Measurements from ENCODE around the gene SCAMP1.
A peak's percentile ranks its signal among the peaks of the same experiment; 100 is the strongest.

The SCAMP1 gene

DNA sequence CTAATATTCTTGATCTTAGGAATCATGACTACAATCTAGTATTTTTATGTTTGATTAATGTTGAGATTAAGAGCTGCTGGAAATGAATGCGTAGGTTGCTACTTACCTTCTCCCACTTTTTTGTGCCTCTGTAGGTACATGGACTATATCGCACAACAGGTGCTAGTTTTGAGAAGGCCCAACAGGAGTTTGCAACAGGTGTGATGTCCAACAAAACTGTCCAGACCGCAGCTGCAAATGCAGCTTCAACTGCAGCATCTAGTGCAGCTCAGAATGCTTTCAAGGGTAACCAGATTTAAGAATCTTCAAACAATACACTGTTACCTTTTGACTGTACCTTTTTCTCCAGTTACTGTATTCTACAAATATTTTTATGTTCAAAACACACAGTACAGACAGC is 115.0 kb downstream of the SCAMP1 start:
- H3K36me3 ChIP-seq (ENCODE audit: control insufficient read depth in 2 of 2, insufficient read depth in 1 of 2, low read length in 2 of 2) = no peaks in the 10 kb centered on the region
- ChIA-PET POLR2A (no interaction called here), CTCF (interaction anchor here (0.9 kb wide), 1 partner anchor 57 kb away, joined by 4 read pairs; no protein-coding TSS in a partner anchor)
- no peaks in the 10 kb centered on the region for H3K9me3 ChIP-seq (ENCODE audit: control insufficient read depth, insufficient read depth, low read depth, low read length)
- H3K4me1 ChIP-seq (ENCODE audit: control insufficient read depth, insufficient read depth, low read length) = no peaks in the 10 kb centered on the region
- H3K27ac ChIP-seq (ENCODE audit: extremely low read depth, low read depth, low read length) = no peak overlapping the region
- TF ChIP-seq SCRT2 (tag by site-specific recombination; IDR thresholded peaks at IDR 0.05) (peak; percentile 94), ZNF664 (tag by site-specific recombination; IDR thresholded peaks at IDR 0.05) (no peak), ZNF184 (tag by site-specific recombination; IDR thresholded peaks at IDR 0.05) (no peak), SCRT1 (tag by site-specific recombination; IDR thresholded peaks at IDR 0.05; ENCODE audit: borderline replicate concordance) (peak; percentile 90)
- H3K4me3 ChIP-seq (ENCODE audit: low read depth, low read length) = no peak overlapping the region

DNA sequence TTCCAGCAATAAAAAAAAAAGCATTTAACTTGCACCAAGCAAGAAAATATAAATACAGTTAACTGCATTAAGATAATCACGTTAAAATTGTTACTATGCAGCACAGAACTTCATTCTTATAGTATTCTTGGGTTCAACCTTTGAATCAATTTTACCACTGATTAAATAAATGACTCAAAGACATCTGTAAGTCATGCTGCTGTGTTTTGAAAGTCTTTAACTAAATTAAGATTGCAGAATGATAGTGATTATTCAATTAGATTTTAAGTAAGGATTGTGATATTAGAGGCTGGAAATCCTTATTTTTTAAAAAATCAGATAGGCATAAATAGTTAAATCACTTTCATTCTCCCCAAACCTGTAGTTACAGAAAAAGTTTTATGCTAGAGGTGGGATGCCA is 116.4 kb downstream of the SCAMP1 start:
- H3K4me1 ChIP-seq (ENCODE audit: control insufficient read depth, insufficient read depth, low read length) = no peaks in the 10 kb centered on the region
- POLR2A ChIA-PET = no interaction called here
- H3K36me3 ChIP-seq (ENCODE audit: control insufficient read depth in 2 of 2, insufficient read depth in 1 of 2, low read length in 2 of 2) = no peaks in the 10 kb centered on the region
- CTCF ChIA-PET = interaction anchor here (0.6 kb wide), 1 partner anchor 150 kb away, joined by 3 read pairs; no protein-coding TSS in a partner anchor
- H3K4me3 ChIP-seq (ENCODE audit: low read depth, low read length) = no peak overlapping the region
- no peaks in the 10 kb centered on the region for H3K9me3 ChIP-seq (ENCODE audit: control insufficient read depth, insufficient read depth, low read depth, low read length)
- TF ChIP-seq WT1 (tag by site-specific recombination; IDR thresholded peaks at IDR 0.05) (no peak), ZNF626 (tag by site-specific recombination; IDR thresholded peaks at IDR 0.05) (no peak), ZNF146 (tag by site-specific recombination; IDR thresholded peaks at IDR 0.05) (no peak), KLF8 (tag by site-specific recombination; IDR thresholded peaks at IDR 0.05) (no peak)
- TF ChIP-seq, protein P1, sequence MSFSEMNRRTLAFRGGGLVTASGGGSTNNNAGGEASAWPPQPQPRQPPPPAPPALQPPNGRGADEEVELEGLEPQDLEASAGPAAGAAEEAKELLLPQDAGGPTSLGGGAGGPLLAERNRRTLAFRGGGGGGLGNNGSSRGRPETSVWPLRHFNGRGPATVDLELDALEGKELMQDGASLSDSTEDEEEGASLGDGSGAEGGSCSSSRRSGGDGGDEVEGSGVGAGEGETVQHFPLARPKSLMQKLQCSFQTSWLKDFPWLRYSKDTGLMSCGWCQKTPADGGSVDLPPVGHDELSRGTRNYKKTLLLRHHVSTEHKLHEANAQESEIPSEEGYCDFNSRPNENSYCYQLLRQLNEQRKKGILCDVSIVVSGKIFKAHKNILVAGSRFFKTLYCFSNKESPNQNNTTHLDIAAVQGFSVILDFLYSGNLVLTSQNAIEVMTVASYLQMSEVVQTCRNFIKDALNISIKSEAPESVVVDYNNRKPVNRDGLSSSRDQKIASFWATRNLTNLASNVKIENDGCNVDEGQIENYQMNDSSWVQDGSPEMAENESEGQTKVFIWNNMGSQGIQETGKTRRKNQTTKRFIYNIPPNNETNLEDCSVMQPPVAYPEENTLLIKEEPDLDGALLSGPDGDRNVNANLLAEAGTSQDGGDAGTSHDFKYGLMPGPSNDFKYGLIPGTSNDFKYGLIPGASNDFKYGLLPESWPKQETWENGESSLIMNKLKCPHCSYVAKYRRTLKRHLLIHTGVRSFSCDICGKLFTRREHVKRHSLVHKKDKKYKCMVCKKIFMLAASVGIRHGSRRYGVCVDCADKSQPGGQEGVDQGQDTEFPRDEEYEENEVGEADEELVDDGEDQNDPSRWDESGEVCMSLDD (tag by site-specific recombination; IDR thresholded peaks at IDR 0.05) = no peak
- H3K27ac ChIP-seq (ENCODE audit: extremely low read depth, low read depth, low read length) = no peak overlapping the region

DNA sequence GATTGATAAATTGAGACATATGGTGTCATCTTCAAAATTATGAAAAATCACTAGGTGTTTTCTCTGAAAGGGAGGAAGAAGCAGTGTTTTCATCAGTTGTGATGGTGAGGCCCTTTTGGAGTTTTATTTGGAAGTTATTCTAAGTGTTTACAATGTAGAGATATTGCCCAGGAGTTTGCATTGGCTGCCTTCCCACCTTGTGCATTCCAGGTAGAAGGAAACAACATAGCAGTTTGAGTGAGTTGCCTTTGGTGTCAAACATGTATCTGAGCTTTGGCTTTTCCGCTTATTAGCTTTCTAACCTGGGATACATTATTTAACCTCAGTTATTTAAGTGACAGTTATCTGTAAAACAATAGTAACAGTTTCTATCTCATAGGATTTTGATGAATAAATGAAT is 122.5 kb downstream of the SCAMP1 start:
- ChIA-PET CTCF (interaction anchor here (0.8 to 2.3 kb wide), 3 partner anchors 16 to 404 kb away, joined by 3 to 7 read pairs (median 3); no protein-coding TSS in a partner anchor), POLR2A (no interaction called here)
- H3K9me3 ChIP-seq (ENCODE audit: control insufficient read depth, insufficient read depth, low read depth, low read length) = no peaks in the 10 kb centered on the region
- no peak overlapping the region for H3K27ac ChIP-seq (ENCODE audit: extremely low read depth, low read depth, low read length)
- H3K4me3 ChIP-seq (ENCODE audit: low read depth, low read length) = no peak overlapping the region
- H3K4me1 ChIP-seq (ENCODE audit: control insufficient read depth, insufficient read depth, low read length) = no peaks in the 10 kb centered on the region
- peaks cover 0 to 20% of the 10 kb centered on the region in 2 experiments; a peak in 1 of 3 replicates for H3K36me3 ChIP-seq (ENCODE audit: control insufficient read depth in 2 of 2, insufficient read depth in 1 of 2, low read length in 2 of 2)
- TF ChIP-seq SP2 (tag by site-specific recombination; IDR thresholded peaks at IDR 0.05) (no peak), ZNF558 (tag by site-specific recombination; IDR thresholded peaks at IDR 0.05) (no peak), ZNF768 (tag by site-specific recombination; IDR thresholded peaks at IDR 0.05) (no peak), ZNF292 (tag by site-specific recombination; IDR thresholded peaks at IDR 0.05; ENCODE audit: borderline replicate concordance, low read depth) (no peak), ZNF146 (tag by site-specific recombination; IDR thresholded peaks at IDR 0.05) (no peak), ZNF266 (tag by site-specific recombination; IDR thresholded peaks at IDR 0.05; ENCODE audit: low read depth) (no peak), PRDM1 (tag by site-specific recombination; IDR thresholded peaks at IDR 0.05) (no peak), ZBTB7A (tag by site-specific recombination; IDR thresholded peaks at IDR 0.05; ENCODE audit: low read depth) (no peak), ZNF776 (tag by site-specific recombination; IDR thresholded peaks at IDR 0.05; ENCODE audit: borderline replicate concordance) (no peak), ZNF600 (tag by site-specific recombination; IDR thresholded peaks at IDR 0.05) (no peak), ZNF571 (tag by site-specific recombination; IDR thresholded peaks at IDR 0.05) (no peak), ZNF214 (tag by site-specific recombination; IDR thresholded peaks at IDR 0.05; ENCODE audit: borderline replicate concordance) (no peak), ZNF510 (tag by site-specific recombination; IDR thresholded peaks at IDR 0.05; ENCODE audit: insufficient replicate concordance) (no peak), ZNF16 (tag by site-specific recombination; IDR thresholded peaks at IDR 0.05; ENCODE audit: low read depth) (no peak)
- TF ChIP-seq, protein P2, sequence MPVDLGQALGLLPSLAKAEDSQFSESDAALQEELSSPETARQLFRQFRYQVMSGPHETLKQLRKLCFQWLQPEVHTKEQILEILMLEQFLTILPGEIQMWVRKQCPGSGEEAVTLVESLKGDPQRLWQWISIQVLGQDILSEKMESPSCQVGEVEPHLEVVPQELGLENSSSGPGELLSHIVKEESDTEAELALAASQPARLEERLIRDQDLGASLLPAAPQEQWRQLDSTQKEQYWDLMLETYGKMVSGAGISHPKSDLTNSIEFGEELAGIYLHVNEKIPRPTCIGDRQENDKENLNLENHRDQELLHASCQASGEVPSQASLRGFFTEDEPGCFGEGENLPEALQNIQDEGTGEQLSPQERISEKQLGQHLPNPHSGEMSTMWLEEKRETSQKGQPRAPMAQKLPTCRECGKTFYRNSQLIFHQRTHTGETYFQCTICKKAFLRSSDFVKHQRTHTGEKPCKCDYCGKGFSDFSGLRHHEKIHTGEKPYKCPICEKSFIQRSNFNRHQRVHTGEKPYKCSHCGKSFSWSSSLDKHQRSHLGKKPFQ (tag by site-specific recombination; IDR thresholded peaks at IDR 0.05) = no peak
